Motor neuron (in vitro differentiated cells): ENCODE data around the gene MRPL17. TPM values are rescaled to one million over a fixed set of nuclear protein-coding genes. Genes with fewer than 3 reads are reported as not detected.
A peak's percentile ranks its signal among the peaks of the same experiment; 100 is the strongest.

Experiments
- ATAC-seq, 8 experiments: fragments of 200-7000 bp; cut with Tn5 transposase; replicated peaks in 6 of 8; 2 replicates each; pipeline ENCODE4 v1.8.0; 2021; ENCODE audit warnings: mild to moderate bottlenecking in 8 of 8, moderate library complexity in 8 of 8
- H3K27ac ChIP-seq, 2 donors: fragments of 250-450 bp; sonication (Bioruptor Pico); 2 replicates each; pipeline ENCODE4 v1.9.0; 2021; ENCODE audit warnings: antibody characterized with exemption in 2 of 2, mild to moderate bottlenecking in 2 of 2, moderate library complexity in 1 of 2
- H3K4me1 ChIP-seq, 2 donors: fragments of 250-450 bp; sonication (Bioruptor Pico); replicated peaks in 1 of 2; 2 replicates each; pipeline ENCODE4 v1.6.1; 2021; ENCODE audit warnings: antibody characterized with exemption in 2 of 2, mild to moderate bottlenecking in 2 of 2, moderate library complexity in 1 of 2
- H3K4me3 ChIP-seq, 5 donors: fragments of 250-450 bp; sonication (Bioruptor Pico); 2 replicates each; pipeline ENCODE4 v1.9.0; 2021; ENCODE audit warnings: antibody characterized with exemption in 5 of 5, mild to moderate bottlenecking in 5 of 5, moderate library complexity in 4 of 5
- WGBS, 10 experiments: fragments of 450-650 bp; shearing (Covaris generic); methylation state at CpG; one replicate each; pipeline ENCODE4 v1.0.0; 2022; 5-methylcytosine and 5-hydroxymethylcytosine counted together
- in situ Hi-C, 9 experiments: fragments of 400-800 bp; cut with MboI; loops; one replicate each; pipeline ENCODE4 v1.15.0; 2021; ENCODE audit warnings: low sequenced_read_pairs in 9 of 9, low pct_unique_long_range_greater_than_20kb in 2 of 9; ENCODE audit not compliant: unreplicated experiment in 9 of 9
- total RNA-seq, 8 experiments: library from RNA; unstranded; fragments of 300-600 nt; gene quantifications; 2 replicates each; pipeline versions ENCODE4 v1.2.3 to v1.2.4, GENCODE V29; 2022

Gene MRPL17
- total RNA-seq, 8 experiments from 2014 or later, result 39.8 to 118 (median 56.9) TPM

DNA sequence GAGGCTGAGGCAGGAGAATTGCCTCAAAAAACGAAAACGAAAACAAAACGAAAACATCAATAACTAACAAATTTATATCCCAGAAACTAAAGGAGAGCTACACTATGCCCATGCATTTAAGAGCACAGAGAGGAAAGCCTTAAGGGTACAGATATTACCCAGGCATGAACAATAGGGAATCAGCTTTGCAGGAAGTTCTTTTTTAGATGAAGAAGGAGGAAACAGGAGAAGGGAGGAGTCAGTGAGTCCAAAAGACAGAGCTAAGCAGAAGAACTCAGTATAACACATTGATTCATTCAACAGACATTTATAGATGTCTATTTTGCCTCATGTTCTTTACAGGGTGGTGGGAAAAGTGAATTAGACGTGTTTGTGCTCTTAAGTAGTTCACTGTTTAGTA, 8.3 kb downstream of the MRPL17 start:
- Histone ChIP-seq H3K4me1 (no peaks in the 10 kb centered on the region), H3K4me3 (no peak overlapping the region), H3K27ac (no peak overlapping the region)
- WGBS, 10 experiments, result 77 to 100% (median 92%) methylated on average over 2 to 4 of the region's 4 CpGs; no CpG with 5 or more reads in 1 of the 10 experiments
- ATAC-seq, result no peak
- in situ Hi-C loops, result no loop called here

DNA sequence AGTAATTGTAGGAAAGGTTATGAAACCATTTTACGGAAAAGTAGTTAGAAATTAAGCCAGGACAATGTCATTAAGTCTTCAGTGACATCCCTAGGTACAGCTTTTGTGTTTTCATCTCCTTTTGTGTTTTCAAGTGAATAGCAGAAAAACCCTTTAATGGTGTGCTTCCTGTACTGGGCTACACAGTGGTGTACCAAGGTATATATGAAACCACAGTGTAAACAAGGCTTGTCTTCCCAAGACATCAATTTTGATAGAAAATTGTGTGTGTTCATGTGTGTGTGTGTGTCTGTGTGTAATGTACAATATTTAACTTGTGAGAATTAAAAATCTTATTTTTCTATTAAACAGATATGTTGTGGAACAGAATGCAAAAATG, 8.9 kb downstream of the MRPL17 start:
- 29 to 100% (median 100%) methylated on average over 1 of the region's 1 CpG; no CpG with 5 or more reads in 3 of the 10 experiments for WGBS, 10 experiments
- in situ Hi-C loops, result no loop called here
- ATAC-seq, result no peak
- H3K4me3 ChIP-seq, result no peak overlapping the region
- H3K4me1 ChIP-seq, result no peaks in the 10 kb centered on the region
- no peak overlapping the region for H3K27ac ChIP-seq

DNA sequence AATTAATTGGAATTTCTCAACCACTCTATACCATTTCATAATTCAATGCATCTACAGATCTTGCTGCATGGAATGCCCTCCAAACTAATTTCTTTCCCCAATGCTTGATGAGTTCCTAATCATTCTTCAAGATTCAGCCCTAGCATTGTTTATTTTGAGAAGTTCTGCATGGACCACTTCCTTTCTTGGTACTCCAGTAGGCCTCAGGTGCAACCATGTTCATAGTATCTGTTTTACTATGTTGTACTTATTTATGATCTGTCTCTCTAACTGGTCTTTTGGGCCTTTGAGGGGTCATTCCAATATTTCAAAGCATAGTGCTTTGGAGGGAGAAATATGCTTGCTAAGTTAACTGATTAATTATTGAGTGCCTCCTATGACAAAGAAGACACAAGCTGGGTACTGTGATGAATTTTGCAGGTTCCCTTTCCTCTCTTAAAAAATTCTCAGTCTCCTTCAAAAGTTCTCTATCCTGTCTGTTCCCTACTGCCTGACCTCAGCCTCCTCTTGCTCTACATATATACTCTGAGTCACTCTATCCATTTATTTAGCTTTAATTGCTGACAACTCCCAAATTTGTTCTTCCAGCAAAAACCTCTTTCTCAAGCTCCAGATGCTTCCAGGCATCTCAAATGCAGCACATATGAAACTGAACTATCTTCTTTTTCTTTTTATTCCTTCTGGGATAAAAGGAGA, 9.5 kb downstream of the MRPL17 start:
- in situ Hi-C loops, result no loop called here
- H3K27ac ChIP-seq, result no peak overlapping the region
- peak in 2 of 8 experiments; percentile 69 to 74 for ATAC-seq
- no peaks in the 10 kb centered on the region for H3K4me1 ChIP-seq
- H3K4me3 ChIP-seq, result no peak overlapping the region

DNA sequence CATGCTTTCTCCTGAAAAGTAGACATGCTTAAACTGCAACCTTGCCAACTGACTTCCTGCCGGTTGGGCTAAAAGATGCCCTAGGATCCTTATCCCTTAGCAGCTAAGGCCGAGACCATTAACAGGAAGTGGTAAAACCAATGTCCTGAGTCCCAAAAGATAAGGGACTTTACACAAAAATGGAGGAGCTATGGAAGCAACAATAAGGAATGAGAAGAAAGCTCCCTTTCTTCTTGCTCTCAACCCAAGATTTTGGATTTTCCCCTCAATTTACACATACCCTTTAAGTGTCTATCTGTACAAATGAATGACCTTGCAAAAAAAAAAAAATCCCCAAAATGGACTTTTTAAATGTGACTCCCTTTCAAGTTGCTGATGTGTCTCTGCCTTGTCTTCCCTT, 11.1 kb downstream of the MRPL17 start:
- in situ Hi-C loops, result no loop called here
- ATAC-seq, result no peak
- H3K4me1 ChIP-seq, result no peaks in the 10 kb centered on the region
- no peak overlapping the region for H3K27ac ChIP-seq
- H3K4me3 ChIP-seq, result no peak overlapping the region
- 67 to 100% (median 82%) methylated on average over 1 to 2 of the region's 2 CpGs for WGBS, 10 experiments

DNA sequence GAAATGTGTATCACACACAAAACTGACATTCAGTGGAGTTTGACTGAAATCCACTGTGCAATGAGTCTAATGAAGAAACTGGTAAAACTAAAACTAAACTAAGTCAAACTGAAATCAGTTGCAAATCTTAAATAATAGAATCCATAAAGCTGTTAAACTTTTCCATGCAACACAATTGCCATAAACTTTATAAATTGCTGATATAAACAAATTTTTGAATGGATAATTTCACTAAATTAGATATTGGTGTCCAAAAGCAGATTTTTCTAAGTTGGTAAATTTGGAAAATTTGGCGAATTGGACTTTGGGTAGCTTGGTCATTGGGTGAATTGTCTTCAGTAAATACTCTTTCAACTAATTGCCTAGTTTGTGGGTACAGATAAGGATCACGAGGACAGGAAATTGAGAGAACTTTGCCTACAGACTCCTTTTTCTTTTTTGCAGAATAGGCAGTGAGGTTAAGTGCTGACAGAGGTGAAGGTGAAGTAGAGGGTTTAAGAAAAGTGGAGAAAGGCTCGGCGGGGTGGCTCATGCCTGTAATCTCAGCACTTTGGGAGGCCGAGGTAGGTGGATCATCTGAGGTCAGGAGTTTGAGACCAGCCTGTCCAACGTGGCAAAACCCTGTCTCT, 12.8 kb downstream of the MRPL17 start:
- WGBS, 10 experiments, result 58 to 100% (median 78%) methylated on average over 1 to 5 of the region's 6 CpGs
- no peaks in the 10 kb centered on the region for H3K4me1 ChIP-seq
- in situ Hi-C loops, result no loop called here
- no peak for ATAC-seq
- no peak overlapping the region for H3K4me3 ChIP-seq
- H3K27ac ChIP-seq, result no peak overlapping the region

DNA sequence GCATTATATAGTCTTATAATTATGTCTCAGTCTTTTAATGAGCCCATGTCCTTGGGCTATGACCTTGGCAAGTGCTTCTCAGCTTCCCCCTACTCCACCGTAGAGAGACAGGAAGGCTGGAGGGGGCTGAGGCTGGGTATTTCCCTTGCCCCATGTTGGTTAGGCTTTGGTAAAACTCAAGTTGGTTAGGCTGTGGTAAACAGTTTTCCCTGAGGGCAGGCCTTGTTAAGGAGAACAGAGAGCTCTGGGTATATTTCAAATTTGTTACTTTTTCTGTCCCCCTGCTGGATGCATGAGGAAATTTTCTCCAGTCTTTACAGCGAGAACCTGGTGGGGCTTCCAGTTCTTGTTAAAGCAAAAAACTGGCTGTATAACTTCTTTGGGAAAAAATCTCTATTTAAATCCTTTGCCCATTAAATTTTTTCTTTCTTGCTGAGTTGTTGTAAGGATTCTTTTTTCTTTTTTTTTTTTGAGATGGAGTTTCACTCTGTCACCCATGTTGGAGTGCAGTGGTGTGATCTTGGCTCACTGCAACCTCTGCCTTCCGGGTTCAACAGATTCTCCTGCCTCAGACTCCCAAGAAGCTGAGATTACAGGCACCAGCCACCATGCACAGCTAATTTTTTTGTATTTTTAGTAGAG, 15.3 kb downstream of the MRPL17 start:
- H3K27ac ChIP-seq, result no peak overlapping the region
- no peaks in the 10 kb centered on the region for H3K4me1 ChIP-seq
- 20 to 100% (median 86%) methylated on average over 1 to 3 of the region's 3 CpGs; no CpG with 5 or more reads in 2 of the 10 experiments for WGBS, 10 experiments
- no peak overlapping the region for H3K4me3 ChIP-seq
- peak in 3 of 8 experiments; percentile 65 to 78 (median 74) for ATAC-seq
- in situ Hi-C loops, result no loop called here

DNA sequence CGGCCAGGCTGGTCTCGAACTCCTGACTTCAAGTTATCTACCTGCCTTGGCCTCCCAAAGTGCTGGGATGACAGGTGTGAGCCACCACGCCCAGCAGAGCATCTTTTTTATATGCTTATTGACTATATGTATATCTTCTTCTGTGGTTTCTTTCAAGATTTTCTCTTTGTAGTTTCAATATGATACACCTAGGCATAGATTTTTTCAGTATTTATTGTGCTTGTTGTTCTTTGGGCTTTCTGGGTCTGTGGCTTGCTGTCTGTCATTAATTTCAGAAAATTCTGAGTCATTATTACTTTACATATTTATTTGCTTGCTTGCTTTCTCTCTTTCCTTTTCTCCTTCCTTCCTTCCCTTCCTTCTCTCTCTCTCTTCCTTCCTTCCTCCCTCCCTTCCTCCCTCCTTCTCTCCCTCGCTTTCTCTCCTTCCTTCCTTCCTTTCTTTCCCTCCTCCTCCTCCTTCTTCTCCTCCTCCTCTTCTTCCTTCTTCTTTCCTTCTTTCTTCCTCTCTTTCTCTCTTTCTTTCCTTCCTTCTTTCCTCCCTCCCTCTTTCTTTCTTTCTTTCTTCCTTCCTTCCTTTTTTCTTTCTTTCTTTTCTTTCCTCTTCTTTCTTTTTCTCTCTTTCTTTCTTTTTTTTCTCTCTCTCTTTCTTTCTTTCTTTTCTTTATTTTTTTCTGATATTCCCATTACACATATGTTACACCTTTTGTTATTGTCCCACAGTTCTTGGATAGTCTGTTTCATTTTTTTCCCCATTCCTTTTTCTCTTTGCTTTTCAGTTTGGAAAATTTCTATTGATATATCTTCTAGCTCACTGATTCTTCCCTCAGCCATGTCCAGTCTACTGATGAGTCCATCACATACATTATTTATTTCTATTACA, 16.6 kb downstream of the MRPL17 start:
- in situ Hi-C loops, result no loop called here
- WGBS, 10 experiments, result 61 to 100% (median 81%) methylated on average over 1 to 4 of the region's 4 CpGs; no CpG with 5 or more reads in 1 of the 10 experiments
- H3K4me3 ChIP-seq, result no peak overlapping the region
- H3K27ac ChIP-seq, result no peak overlapping the region
- no peaks in the 10 kb centered on the region for H3K4me1 ChIP-seq
- ATAC-seq, result no peak

DNA sequence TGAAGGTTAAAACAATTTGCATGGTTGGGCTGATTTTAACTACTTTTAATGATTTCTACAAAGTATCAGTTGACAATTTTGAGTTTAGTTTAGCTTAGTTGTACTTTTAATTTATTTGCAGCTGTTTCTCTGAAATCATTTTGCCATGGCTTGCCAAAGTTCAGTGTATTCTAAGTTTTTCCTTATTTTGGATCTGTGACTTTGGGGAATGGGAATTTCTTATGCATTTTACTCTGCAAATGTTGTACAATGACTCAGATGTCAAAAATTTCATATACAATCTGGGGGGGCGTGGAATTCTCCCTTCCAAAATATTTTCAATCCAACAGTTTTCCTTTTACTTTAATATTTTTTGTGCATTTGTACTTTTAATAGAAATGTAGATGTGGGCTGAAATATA, 18.6 kb downstream of the MRPL17 start:
- in situ Hi-C loops, result no loop called here
- no peak for ATAC-seq
- WGBS, 10 experiments, result 0% methylated on average over 1 of the region's 1 CpG; no CpG with 5 or more reads in 5 of the 10 experiments
- Histone ChIP-seq H3K4me1 (no peaks in the 10 kb centered on the region), H3K27ac (no peak overlapping the region), H3K4me3 (no peak overlapping the region)

DNA sequence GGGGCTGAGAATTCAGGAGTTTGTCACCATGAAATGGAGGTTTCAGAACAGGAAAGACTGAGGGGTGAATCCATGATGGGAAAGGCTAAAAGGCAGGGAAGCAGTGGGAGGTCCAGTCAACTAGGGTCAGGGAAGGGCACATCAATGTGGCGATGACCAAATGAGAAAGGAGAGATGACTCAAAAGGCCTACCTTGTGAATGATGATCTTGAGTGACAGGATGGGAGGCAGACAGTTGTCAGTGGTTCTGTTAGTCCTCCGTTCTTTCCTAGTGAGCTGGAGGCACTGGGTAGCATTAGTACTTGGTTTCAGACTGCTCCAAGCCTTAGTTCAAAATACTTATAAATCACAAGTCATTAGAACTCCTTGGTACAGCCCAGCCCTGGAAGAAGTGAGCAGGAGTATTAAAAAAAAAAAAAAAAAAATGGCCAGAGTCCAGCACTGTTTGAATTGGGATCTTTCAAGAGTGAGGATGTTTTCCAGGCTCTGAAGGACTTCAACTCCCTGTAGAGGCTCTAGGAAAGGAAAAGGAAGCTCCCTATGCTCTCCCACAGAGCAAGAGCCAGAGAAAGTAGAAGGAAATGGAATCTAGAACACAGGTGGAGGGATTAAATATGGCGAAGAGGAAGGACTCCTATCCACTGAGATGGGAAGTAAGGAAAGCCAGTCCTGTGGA, 19.2 kb downstream of the MRPL17 start:
- peak in 2 of 8 experiments; percentile 35 to 53 for ATAC-seq
- WGBS, 10 experiments, result 0 to 90% (median 75%) methylated on average over 1 to 2 of the region's 3 CpGs; no CpG with 5 or more reads in 5 of the 10 experiments
- Histone ChIP-seq H3K27ac (no peak overlapping the region), H3K4me1 (no peaks in the 10 kb centered on the region), H3K4me3 (no peak overlapping the region)
- in situ Hi-C loops, result no loop called here

DNA sequence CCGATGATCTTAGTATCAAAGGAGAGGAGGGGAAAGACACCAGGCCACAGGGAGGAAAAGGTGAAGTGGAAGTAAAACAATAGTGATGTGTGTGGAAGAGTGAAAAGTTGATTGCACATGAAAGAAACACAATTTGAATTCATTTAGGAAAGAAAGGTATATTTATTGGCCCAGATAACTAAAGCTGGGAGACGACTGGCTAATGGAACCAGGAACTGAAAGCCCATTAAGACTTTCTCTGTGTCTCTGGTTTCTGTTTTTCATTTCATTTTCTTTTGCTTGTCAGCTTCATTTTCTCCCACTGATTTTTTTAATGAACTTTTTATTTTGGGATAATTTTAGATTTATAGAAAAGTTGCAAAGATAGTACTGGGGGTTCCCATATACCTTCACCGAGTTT, 22.4 kb downstream of the MRPL17 start:
- in situ Hi-C loops, result no loop called here
- no peak overlapping the region for H3K27ac ChIP-seq
- 57 to 93% (median 84%) methylated on average over 1 to 3 of the region's 3 CpGs for WGBS, 10 experiments
- no peak overlapping the region for H3K4me3 ChIP-seq
- ATAC-seq, result no peak
- H3K4me1 ChIP-seq, result peaks cover 6 to 10% of the 10 kb centered on the region in 2 donors

DNA sequence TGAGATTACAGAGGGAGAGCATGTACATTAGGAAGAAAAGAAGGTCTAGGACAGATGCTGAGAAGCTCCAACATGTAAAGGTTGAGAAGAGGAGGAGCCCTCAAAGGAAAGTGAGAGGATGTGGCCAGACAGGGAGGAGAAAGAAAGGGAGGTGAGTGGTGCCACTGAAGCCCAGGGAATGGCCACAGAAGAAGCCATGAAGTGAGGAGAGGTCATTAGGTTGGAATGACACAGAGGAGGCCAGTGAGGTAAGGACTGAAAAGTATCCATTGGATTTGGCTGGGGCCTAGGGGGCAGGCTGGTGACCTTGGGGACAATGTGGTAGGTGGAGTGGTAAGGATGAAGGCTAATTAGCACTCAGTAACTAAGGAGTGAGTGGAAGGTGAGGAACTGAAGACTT, 24.5 kb downstream of the MRPL17 start:
- Histone ChIP-seq H3K4me1 (peaks cover 17 to 22% of the 10 kb centered on the region in 2 donors), H3K4me3 (no peak overlapping the region), H3K27ac (no peak overlapping the region)
- ATAC-seq, result no peak
- in situ Hi-C loops, result no loop called here

DNA sequence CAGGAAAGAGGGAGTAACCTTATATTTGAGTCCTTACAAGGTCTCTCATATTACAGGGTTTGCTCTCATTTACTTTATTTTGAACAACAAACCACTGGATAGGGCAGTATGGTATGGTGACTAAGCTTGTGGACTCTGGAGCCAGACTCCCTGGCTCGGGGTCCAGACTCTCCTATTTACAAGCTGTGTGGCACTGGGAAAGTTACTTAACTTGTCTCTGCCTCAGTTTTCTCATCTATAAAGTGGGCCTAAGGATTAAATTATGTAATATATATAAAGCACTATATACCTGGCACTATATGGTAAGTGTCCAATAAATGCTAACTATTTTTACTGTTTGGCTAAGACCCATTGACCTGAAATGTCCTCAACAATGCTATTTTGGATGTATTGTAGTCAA, 25.8 kb downstream of the MRPL17 start:
- Histone ChIP-seq H3K27ac (no peak overlapping the region), H3K4me1 (peaks cover 17 to 35% of the 10 kb centered on the region in 2 donors), H3K4me3 (no peak overlapping the region)
- no peak for ATAC-seq
- WGBS, 10 experiments, result 0 to 100% (median 58%) methylated on average over 1 of the region's 1 CpG; no CpG with 5 or more reads in 4 of the 10 experiments
- in situ Hi-C loops, result no loop called here
